ENCODE data around the gene OR52J3.
"Not testable (repeated sequence)": the region's sequence is repeated elsewhere in the genome, so short reads cannot be mapped to it uniquely, and the experiment has no call there.

The OR52J3 gene

GRCh38 chr11:5046226-5046625 lies at the start of gene OR52J3:
TSS of gene OR52J3 (plus strand) at chr11:5046526. CDS start at chr11:5046526, 0 bp downstream.
- DNase-seq: no peak

- DNase-seq: peak; percentile 38 to 39
Measured at GRCh38 chr11:5004424-5005274, 41.7 kb upstream of the OR52J3 start.

GRCh38 chr11:5007561-5007960 lies 38.8 kb upstream of the OR52J3 start:
- no peak for DNase-seq

- DNase-seq: no peak
Measured at GRCh38 chr11:5011254-5011653, 35.1 kb upstream of the OR52J3 start.

GRCh38 chr11:5013012-5013411 lies 33.3 kb upstream of the OR52J3 start:
- no peak for DNase-seq

- DNase-seq: no peak
Measured at GRCh38 chr11:5021996-5022395, 24.3 kb upstream of the OR52J3 start.

- DNase-seq: no peak
Measured at GRCh38 chr11:5036669-5037068, 9.7 kb upstream of the OR52J3 start.

- DNase-seq: no peak
Measured at GRCh38 chr11:5037926-5038325, 8.4 kb upstream of the OR52J3 start.

- no peak for DNase-seq
Measured at GRCh38 chr11:5038341-5038740, 8.0 kb upstream of the OR52J3 start.

GRCh38 chr11:5040876-5041275 lies 5.5 kb upstream of the OR52J3 start:
- DNase-seq: no peak

- DNase-seq: no peak
Measured at GRCh38 chr11:5042091-5042490, 4.2 kb upstream of the OR52J3 start.

- DNase-seq: no peak
Measured at GRCh38 chr11:5043380-5043779, 2.9 kb upstream of the OR52J3 start.

- no peak for DNase-seq
Measured at GRCh38 chr11:5046754-5047330, 516 bp downstream of the OR52J3 start.

- DNase-seq: not testable (repeated sequence)
Measured at GRCh38 chr11:5058679-5059078, 12.4 kb downstream of the OR52J3 start.

GRCh38 chr11:5059391-5059790 lies 13.1 kb downstream of the OR52J3 start, which contains the start of gene OR52E2:
TSS of gene OR52E2 (minus strand) at chr11:5059627. CDS start at chr11:5059627, 0 bp downstream.
- DNase-seq: no peak

GRCh38 chr11:5065027-5065426 lies 18.7 kb downstream of the OR52J3 start:
- DNase-seq: no peak

- DNase-seq: no peak
Measured at GRCh38 chr11:5069272-5069671, 22.9 kb downstream of the OR52J3 start, which contains the start of gene OR52E1. TSS of gene OR52E1 (plus strand) at chr11:5069572.

GRCh38 chr11:5071799-5072198 lies 25.5 kb downstream of the OR52J3 start:
- no peak for DNase-seq

- no peak for DNase-seq
Measured at GRCh38 chr11:5081405-5081804, 35.1 kb downstream of the OR52J3 start.

- DNase-seq: no peak
Measured at GRCh38 chr11:5083602-5084001, 37.3 kb downstream of the OR52J3 start.

GRCh38 chr11:5088556-5088955 lies 42.2 kb downstream of the OR52J3 start:
- no peak for DNase-seq

- DNase-seq: no peak
Measured at GRCh38 chr11:5090668-5091067, 44.3 kb downstream of the OR52J3 start.

- DNase-seq: no peak
Measured at GRCh38 chr11:5092821-5093585, 46.7 kb downstream of the OR52J3 start.

- DNase-seq: no peak
Measured at GRCh38 chr11:5096011-5096410, 49.7 kb downstream of the OR52J3 start.

All from activated T-cell treated with anti-CD3 and anti-CD28 coated beads, Interleukin-2, amount 50 U/mL, for 48 hours (primary cell).